Inferior parietal cortex (tissue), 1 donor: ENCODE data around the gene UNC5B.

Experiments used
- DNase-seq: peaks from one replicate; pipeline ENCODE4 v3.0.0-alpha.2; 2016; ENCODE audit errors: extremely low spot score

Gene UNC5B

DNA sequence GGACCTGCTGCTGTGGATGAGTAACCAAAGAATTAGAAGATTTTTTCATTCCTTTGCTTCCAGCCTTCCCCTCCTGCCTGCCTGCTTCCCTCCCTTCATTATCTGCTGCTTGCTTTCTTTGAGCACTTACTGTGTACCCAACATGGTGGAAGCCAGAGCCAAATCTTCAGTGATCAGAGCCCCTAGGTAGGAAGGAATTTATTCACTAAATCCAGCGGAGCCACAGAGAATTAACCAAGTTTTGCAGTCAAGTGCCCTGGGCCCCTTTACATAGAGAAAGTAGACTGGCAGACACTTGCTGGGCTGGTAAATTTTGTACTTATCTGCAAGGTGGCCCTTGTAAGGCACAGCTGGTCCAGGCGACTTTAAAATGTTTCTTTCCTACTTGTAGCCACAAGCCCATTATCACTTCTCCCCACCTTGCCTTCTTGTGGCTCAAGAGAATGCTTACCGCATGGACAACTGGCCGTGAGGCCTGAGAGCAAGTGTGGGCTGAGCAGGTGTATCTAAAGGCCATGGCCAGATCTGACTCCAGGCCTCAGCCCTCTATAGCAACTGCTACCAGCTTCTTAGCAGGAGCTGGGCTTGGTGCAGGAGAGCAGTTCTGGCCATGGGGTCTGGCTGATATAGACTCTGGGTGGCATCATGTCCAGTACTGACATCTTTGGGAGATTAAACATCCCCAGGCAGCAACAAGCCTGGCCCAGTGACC lies 11.1 kb downstream of the UNC5B start:
- DNase-seq: no peak

DNA sequence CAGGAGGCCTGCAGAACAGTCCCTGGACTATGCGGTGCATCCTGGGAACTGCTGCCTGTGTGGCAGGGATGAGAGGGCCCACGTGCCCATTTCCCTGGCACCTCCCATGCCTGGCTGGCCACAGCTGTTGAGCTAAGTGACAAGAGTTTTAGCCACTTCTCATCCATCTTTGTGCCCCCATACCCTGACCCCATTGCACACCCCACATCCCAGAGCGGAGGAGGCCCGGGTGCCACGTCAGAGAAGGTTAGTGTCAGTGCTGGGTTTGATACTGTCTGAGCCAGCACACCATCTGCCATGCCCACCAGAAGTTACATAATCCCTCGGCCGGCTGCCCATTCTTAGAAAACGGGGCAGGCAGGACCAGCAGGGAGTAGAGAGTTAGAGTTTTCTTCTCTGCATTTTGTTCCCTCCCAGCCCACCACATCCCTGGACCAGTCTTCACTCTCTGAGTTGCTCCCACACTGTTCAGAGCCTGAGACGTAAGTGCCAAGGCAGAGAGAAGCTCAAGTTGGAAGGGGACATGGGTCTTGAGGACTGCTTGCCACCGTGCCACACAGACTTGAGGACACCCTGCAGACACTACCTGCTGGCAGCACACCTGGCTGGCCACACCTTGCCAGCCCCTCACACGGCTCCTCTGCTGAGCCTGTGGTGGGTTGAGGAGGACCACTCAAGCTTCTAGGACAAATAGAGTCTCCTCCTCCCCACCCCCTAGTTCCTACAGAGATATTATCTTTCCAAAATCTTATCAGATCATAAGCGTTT lies 13.1 kb downstream of the UNC5B start:
- peak; percentile 84 for DNase-seq

DNA sequence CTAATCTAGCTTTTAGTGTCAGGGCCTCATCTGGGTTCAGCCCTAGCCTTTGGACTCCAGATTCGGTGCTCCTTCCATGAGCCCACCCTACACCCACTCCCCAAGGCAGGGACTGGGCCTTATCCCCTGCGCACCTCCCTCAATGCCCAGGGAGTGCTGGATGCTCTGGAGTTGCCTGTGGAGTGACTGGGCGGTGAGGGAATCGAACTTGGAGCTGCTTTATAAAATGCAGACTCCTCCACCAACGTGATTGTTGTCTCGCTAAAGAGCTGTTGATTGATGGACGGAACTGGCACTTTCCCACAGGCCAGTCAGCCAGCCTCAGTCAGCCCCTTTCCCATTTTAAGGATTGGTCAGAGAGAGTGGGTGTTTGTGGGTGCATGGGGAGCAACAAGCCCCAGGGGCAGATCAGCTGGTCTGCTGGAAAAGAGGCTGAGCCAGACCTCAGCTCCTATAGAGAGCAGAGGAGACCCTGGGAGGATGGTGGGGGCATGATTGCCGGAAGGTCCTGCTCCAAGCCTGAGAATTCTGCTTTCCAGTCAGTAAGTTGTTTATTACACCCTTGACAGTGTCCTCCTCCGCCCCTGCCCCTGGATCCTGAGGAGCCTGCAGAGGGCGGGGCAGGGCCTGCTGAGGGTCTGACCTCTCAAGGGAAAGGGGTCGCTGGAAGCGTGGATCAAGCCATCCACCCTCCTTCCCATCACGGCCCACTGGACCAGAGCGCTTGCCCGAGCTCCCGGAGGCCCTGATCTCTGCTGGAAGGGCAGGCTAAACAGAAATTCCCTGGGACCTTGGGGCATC lies 16.7 kb downstream of the UNC5B start:
- DNase-seq: no peak

DNA sequence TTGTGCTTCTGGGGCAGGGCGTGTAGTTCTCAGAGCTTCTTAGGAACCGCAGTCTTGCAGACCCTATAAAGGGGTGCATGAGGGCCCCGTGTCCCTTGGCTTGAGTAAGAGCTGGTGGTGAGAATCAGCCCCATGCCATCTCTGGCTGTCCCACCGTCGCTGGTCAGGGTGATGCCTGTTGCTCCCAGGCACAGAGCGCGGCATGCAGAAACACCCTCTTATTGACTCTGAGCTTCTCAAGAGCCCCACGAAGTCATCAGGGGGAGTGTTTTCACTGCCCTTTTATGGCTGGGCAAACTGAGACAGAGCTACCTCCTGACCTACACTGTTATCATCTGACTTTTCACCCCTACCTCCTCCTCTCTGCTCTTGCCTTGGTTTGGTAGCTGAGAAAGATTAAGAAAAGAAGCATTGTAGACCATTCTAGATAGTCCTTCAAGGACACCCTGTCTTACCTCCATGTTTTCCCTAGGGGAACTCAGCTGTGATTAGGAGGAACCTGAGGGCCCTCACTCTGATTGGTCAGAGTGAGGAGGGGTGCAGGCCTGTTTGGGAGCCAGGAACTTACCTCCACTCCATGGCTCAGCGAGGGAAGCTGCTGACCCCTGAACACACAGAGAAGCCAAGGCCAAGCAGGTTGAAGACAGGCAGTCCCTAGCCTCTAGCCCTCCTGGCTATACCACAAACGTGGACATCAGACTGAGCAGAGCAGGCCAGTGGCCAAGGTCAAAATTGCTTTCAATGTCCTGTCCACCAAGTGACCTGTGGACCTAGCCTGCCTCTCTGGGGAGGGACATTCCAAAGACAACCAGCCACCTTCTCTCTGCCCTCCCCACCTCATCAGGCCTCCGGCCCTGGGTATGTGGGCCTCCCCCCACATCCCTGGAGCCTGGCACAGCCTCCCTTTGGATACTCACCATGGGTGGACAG lies 17.6 kb downstream of the UNC5B start:
- DNase-seq: no peak

DNA sequence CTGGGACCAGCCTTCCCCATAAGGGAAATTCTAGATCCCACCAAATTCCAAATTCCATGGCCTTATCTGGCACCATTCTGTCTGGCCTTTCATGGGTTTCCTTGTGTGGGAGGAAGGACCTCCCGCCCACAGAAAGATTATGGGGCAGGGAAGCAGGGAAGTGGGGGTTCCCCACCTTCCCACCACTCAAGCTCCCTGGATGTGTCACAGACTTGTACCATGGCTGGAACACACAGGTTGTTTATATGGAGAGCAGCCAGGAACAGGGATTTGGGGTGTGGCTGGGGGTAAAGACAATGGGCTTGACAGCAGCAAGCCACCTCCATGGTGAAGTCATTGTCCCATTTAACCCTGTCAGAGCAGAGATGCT lies 18.3 kb downstream of the UNC5B start:
- no peak for DNase-seq

DNA sequence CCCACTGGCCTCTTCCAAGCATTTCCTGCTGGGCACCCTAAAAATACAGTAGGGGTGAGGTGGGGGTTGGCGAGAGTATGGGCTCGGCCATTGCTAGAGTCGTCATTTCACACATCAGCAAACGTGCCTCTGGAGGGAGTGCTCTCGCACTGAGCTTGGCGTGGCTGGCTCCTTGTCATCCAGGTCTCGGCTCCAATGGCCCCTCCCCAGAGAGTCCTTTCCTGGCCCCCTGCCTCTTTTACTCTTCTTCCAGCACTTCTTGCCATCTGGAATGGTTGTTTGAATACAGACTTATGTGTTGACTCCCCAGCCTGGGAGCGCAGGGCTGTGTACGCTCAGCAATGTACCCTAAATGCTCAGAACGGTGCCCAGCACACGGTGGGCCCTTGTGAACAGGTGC lies 18.8 kb downstream of the UNC5B start:
- no peak for DNase-seq

DNA sequence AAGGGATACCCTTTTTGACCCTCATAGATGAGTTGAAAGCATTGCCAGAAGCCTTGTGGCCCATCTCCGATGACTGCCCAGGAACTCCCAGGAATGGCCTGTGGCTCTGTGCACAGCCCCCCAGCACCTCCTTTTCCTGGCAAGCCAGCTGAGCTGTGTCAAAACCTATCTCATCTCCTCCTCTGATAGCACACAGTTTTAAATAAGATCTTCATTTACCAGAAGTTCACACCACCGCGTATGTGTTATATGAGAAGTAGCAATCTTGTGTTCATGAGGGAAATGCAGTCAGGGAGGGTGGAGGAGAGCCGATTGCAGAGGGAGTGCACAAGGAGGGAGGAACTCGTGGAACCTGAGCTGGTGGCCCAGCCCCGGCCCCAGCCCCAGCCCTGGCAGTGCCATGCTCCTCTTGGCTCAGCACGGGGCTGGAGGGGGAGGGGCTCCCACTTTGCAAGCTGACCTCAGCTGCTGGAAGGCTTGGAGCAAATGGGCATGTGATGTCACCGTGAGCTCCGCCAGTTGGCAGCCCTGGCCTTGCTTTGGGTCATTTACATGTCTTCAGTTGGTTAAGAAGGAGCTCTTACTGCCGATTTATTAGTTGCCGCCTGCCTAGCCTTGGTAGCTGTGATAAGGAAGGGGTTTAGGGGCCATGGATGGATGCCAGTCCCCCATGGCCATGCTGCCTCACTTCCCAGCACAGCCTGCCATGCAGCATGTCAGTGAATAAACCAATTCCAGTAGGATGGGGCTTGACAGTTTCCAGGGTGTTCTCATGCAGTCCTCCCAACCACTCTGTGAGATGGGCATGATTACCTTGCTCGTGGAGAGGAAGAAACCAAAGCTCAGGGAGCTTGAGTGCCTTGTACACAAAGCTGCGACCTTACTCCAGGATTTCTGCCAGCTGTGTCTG lies 20.0 kb downstream of the UNC5B start:
- peak; percentile 90 for DNase-seq

DNA sequence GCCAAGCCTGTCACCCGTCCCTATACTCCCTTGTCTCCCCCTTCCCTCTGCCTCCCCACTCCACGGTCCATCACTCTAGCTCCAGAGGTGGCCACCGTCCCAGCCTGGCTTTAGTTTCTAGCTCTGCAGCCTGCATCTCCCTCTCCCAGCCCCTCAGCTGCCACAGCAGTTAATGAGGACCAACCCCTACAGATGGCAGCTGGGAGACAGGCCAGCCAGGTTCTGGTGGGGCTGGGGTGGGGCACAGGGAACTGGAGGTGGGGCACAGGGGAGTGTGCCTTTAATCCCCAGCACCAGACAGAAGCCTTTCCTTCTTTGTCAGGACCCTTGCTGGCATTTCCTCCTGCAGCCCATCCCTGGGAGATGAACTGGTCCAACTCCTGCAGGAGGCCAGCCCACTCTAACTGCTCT lies 21.1 kb downstream of the UNC5B start:
- DNase-seq: no peak

DNA sequence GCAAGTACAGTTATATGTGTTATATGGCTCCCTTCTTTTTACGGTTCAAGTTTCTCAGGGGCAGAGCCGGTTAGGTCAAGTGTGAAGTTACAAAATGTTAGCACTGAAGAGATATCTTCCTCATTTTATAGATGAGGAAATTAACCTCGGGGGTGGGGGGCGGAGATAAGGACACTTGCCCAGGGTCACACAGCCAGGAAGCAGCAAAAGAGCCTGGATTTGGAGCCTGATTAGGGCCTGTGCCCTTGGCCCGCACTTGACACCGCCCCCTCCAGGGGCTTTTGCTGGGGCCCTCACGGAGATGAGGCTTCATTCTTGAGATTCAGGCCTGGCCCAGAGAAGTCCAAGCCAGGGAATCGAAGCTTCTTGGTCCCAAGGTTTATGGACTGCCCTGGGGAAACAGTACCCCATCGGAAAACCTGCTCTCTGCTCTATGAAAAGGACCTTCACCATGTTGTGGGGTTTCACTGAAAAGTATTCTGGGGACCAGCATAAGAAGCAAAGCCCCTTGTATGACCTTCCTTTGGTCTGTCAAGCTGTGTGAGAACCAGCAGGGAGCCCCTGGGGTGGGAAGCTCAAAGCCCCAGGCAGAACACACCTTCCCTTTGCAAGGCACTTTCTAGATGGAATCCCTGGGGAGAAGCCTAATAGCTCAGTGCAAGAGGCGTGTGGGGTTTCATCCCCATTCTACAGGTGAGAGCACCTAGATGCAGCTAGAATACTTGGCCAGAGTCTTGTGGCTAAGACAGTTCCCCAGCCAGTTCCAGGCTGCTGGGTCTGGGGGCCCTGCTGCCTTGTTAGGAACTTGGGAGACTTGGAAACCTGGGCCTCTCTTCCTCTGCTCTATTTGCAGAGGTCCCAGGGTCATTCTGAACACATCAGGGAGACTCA lies 21.9 kb downstream of the UNC5B start:
- DNase-seq: no peak

DNA sequence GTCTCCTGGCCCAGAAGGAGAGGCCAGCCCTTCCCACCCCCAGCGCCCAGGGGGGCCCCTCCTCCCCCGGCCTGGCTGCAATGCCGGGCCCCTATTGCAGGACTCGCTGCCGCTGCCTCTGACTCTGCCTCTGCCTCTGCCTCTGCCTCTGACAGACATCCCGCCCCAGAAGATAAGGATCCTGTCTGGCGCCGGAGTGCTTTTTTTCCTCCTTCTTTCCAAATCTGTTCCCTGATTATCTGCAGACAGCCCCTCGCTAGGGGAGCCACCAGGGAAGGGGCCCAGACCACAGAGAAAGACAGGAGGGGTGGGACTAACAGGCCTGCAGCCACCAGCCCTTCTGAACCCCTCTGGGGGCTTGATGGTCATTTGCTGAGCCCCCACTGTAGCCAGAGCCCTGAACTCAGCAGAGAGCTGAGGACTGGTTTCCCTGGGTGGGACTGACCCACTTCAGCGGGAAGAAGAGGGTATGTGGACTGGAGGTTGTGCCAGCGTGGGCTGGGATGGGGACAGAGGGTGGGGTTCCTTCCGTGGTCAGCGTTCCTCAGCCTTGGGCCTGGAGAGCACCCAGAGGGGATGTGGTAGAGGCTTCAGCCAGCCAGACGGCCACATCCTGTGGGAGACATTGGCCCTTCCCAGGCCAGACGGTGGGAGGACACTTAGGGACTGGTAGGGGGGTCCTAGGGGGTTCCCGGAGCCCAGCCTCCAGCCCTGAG lies 22.8 kb downstream of the UNC5B start:
- no peak for DNase-seq

DNA sequence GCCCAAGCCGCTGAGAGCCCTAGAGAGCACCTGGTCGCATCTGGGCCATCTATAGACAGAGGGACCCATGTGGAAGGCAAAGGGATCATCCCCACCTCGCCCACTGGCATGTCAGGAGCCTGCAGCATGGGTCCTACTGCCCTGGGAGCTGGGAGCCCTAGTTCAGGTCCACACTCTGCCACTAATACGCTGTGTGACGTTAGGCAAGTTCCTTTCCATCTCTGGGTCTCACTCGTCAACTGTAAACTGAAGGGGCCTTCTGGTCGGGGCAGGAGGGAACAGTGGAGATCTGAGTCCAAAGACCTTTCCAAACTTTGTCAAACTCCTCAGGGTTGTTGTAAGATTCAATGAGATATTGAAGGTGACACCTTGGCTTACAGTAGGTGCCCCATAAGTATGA lies 23.4 kb downstream of the UNC5B start:
- no peak for DNase-seq

DNA sequence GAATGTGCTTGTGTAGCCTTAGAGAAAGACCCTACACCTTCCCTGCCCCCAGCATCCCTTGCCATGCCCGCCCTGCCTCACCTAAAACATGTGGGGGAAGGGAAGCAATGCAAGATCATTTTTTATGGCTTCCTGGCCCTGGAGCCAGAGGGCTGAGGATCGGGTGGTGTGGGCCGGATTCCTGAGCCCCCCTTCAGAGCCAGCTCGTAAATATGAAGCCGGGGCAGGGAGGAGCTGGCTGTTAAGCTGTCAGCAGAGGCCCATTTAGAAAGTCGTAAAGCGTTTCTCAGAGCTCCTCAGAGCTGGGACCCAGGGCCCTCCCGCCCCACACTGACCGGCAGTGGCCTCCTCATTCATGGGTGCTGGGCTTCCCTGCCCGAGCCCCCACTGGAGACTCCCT lies 23.9 kb downstream of the UNC5B start:
- no peak for DNase-seq

DNA sequence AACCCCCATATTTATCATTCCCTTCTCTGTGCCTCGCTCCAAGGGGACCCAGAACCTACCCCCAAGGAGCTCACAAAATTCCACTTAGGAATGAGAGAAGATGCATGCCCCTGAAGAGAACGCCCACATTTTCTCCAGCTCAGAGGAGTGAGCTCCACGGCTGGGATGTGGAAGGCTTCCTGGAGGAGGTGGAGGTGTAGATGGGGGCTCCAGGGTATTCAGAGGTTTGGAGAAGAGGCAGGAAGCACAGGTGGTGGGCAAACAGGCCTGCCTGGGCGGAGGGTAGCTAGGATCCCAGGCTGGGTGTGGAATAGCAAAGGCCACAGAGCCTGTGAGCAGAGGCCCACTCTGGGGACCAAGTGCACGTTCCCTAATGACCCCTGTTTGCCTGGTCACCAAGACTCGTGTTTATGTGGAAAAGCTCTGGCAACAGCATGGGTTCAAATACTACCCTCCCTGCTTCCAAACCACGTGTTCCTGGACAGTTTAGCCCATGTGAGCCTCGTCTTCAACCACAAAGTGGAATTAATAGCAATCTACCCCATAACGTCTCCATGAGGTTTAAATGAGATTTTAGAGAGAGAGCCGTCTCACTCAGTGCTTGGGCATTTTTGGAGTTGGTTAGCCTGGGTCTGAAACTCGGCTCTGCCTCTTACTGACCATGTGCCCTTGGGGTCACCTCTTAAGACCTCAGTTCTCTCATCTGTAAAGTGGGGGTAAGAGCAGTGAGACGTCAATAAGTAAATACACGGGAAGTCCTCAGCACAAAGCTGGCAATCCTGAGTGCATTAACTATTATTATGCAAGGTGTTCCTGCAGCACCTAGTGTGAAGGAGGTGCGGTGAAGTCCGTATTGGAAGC lies 24.7 kb downstream of the UNC5B start:
- DNase-seq: no peak

DNA sequence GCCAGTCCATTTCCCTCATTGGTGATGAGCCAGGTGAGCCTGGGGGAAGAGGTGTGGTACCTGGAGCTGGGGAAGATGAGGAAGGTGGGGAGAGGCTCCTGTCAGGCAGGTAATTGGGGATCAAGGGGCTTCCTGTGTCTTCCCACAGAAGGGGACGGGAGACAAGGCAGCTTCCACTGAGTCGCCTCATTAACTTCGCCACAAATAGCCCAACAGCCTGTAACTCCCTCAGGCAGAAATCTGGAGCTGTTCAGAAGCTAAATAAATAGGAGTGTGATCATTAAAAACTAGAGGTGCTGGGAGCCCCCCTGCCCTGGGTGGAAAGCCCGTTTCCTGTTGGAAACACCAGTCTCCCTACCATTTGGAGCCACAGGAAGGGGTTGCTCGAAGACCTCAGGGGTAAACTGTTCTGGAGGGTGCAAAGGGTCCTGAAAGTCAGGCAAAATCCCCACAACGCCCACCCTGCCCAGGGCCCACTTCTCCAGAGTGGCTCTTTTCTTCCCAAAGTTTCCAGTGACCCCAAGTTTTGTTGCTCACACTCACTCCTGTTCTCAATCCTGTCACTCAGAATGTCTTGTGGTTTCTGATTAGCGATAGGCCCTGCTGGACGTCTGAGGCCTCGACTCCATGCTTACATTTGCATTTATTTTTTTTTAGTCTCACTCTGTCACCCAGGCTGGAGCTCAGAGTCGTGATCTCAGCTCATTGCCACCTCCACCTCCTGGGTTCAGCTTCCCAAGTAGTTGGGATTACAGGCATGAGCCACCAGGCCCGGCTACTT lies 25.7 kb downstream of the UNC5B start:
- no peak for DNase-seq

DNA sequence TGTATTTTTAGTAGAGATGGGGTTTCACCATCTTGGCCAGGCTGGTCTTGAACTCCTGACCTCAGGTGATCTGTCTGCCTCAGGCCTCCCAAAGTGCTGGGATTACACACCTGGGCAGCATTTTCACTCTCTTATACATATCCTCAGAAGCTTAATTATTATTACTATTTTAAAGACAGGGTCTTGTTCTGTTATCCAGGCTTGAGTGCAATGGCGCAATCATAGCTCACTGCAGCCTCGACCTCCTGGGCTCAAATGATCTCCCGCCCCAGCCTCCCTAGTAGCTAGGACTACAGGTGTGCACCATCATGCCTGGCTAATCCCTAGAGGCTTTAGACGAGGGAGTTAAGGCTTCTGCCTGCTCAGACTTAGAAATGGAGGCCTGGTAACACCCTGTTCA lies 26.3 kb downstream of the UNC5B start:
- DNase-seq: no peak

DNA sequence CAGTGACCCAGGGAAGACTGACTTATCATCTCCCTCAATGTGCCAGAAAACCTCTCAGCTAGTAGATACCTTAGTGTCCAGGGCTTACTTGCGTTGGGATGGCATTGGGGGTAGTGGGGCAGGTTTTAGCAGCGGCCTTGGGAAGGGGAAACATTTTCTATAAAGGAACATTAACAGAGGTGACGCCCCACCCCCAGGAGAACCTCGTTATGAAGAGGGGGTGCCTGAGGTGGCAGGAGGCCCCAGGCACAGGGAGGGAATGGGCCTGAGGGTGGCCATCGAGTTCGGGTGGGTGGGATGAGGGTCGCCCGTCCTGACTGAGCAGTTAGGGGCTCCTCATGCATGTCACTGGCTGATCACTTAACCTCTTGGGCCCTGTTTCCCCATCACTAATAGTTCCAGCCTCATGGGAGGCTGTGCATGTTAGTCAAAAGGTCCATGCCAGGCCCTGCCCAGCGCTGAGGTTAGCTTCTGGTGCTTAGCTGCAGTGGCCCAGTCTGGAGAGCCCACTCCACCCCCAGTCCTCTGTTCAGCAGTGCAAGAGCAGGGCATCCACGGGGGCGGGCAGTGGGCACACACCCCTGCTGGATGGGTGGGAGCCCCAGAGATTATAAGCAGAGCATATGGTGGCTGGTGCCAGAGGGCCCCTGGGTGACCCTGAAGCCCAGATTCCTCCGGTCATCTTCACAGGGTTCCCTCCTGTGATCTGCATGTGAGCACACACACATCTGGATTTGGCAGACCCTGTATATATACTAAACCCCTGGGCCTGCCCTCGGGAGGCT lies 27.0 kb downstream of the UNC5B start:
- DNase-seq: no peak
